Esophagus muscularis mucosa (tissue), 3 donors: ENCODE measurements around the gene RASL11B.

Experiments
- CTCF ChIP-seq, 3 experiments: fragments of 200-600 bp in 2 of 3; fragments of 450-650 bp in 1 of 3; sonication (generic) in 2 of 3; IDR thresholded peaks; one replicate each; pipeline ENCODE4 v1.5.1; 2017 to 2019; ENCODE audit warnings: antibody characterized with exemption in 3 of 3, mild to moderate bottlenecking in 2 of 3, moderate library complexity in 1 of 3
- POLR2A ChIP-seq: fragments of 450-650 bp; IDR thresholded peaks from one replicate; pipeline ENCODE4 v1.6.1; 2017; ENCODE audit warnings: antibody characterized with exemption, moderate library complexity, mild to moderate bottlenecking, low read depth
- POLR2AphosphoS5 ChIP-seq, 2 donors: sonication (generic); formaldehyde crosslinking; IDR thresholded peaks; one replicate each; pipeline ENCODE4 v1.6.1; 2017; ENCODE audit warnings: antibody characterized with exemption in 2 of 2

GRCh38 chr4:52874948-52875347, 12.8 kb downstream of the RASL11B start:
- TF ChIP-seq POLR2AphosphoS5 (IDR thresholded peaks at IDR 0.05) (no peak), CTCF (IDR thresholded peaks at IDR 0.05) (no peak), POLR2A (no peak)
